ENCODE data around the gene RAB3A. TPM values are rescaled to one million over a fixed set of nuclear protein-coding genes. Genes with fewer than 3 reads are reported as not detected.

The RAB3A gene
- total and polyA plus RNA-seq, 9 of the 15 experiments (the other 6 are each of a cell fraction or from before 2014, with no cell fraction given), result 0.17 to 5.1 (median 0.90) TPM; not detected in 1

DNA sequence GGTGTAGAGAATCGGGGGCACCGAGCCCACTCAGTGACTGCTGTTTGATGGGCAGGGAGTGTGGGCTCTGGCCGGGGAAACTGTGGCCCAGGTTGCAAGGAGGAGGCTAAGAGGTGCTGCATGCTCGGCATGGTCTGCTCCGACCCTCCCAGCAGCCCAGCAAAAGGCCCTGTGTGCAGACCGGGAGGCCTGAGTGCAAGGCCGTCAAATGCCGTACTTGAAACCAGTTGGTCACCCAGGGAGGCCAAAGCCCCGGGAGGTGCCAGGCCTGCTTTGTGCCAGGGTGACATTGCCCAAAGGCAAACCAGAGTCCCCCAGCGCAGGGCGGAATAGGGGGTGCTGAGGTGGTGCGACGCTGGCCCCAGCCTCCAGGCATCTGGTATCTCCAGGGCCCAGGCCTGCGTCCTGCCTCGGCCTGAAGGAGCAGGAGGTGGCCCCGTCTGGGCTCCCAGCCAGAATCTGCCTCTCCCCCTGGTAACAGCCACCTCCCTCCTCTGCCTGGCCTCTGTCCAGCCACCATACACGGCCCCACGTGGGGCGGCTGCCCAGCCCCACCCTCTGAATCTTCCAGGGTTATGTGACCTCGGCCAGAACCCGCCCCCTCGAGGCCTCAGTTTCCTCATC is 46.9 kb downstream of the RAB3A start (continued):
- 0 out of 2 replicates have a peak, but pooled peaks have one; percentile 57 for TF ChIP-seq KAT7 (CRISPR knock-in tag; IDR thresholded peaks at IDR 0.05; ENCODE audit: borderline replicate concordance)
- TF ChIP-seq MEF2D (tag; conservative IDR thresholded peaks at IDR 0.05; ENCODE audit: low read depth), result no peak
- peak; percentile 68; the same call in 1 of the 2 replicates for TF ChIP-seq FOXP1 (CRISPR knock-in tag; IDR thresholded peaks at IDR 0.05)
- TF ChIP-seq, protein P1, sequence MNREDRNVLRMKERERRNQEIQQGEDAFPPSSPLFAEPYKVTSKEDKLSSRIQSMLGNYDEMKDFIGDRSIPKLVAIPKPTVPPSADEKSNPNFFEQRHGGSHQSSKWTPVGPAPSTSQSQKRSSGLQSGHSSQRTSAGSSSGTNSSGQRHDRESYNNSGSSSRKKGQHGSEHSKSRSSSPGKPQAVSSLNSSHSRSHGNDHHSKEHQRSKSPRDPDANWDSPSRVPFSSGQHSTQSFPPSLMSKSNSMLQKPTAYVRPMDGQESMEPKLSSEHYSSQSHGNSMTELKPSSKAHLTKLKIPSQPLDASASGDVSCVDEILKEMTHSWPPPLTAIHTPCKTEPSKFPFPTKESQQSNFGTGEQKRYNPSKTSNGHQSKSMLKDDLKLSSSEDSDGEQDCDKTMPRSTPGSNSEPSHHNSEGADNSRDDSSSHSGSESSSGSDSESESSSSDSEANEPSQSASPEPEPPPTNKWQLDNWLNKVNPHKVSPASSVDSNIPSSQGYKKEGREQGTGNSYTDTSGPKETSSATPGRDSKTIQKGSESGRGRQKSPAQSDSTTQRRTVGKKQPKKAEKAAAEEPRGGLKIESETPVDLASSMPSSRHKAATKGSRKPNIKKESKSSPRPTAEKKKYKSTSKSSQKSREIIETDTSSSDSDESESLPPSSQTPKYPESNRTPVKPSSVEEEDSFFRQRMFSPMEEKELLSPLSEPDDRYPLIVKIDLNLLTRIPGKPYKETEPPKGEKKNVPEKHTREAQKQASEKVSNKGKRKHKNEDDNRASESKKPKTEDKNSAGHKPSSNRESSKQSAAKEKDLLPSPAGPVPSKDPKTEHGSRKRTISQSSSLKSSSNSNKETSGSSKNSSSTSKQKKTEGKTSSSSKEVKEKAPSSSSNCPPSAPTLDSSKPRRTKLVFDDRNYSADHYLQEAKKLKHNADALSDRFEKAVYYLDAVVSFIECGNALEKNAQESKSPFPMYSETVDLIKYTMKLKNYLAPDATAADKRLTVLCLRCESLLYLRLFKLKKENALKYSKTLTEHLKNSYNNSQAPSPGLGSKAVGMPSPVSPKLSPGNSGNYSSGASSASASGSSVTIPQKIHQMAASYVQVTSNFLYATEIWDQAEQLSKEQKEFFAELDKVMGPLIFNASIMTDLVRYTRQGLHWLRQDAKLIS (CRISPR knock-in tag; IDR thresholded peaks at IDR 0.05), result 0 out of 2 replicates have a peak, but pooled peaks have one; percentile 48
- no peak; the same call in 1 of the 2 replicates for TF ChIP-seq ZNF143 (CRISPR knock-in tag; IDR thresholded peaks at IDR 0.05)
- TF ChIP-seq, protein P2, sequence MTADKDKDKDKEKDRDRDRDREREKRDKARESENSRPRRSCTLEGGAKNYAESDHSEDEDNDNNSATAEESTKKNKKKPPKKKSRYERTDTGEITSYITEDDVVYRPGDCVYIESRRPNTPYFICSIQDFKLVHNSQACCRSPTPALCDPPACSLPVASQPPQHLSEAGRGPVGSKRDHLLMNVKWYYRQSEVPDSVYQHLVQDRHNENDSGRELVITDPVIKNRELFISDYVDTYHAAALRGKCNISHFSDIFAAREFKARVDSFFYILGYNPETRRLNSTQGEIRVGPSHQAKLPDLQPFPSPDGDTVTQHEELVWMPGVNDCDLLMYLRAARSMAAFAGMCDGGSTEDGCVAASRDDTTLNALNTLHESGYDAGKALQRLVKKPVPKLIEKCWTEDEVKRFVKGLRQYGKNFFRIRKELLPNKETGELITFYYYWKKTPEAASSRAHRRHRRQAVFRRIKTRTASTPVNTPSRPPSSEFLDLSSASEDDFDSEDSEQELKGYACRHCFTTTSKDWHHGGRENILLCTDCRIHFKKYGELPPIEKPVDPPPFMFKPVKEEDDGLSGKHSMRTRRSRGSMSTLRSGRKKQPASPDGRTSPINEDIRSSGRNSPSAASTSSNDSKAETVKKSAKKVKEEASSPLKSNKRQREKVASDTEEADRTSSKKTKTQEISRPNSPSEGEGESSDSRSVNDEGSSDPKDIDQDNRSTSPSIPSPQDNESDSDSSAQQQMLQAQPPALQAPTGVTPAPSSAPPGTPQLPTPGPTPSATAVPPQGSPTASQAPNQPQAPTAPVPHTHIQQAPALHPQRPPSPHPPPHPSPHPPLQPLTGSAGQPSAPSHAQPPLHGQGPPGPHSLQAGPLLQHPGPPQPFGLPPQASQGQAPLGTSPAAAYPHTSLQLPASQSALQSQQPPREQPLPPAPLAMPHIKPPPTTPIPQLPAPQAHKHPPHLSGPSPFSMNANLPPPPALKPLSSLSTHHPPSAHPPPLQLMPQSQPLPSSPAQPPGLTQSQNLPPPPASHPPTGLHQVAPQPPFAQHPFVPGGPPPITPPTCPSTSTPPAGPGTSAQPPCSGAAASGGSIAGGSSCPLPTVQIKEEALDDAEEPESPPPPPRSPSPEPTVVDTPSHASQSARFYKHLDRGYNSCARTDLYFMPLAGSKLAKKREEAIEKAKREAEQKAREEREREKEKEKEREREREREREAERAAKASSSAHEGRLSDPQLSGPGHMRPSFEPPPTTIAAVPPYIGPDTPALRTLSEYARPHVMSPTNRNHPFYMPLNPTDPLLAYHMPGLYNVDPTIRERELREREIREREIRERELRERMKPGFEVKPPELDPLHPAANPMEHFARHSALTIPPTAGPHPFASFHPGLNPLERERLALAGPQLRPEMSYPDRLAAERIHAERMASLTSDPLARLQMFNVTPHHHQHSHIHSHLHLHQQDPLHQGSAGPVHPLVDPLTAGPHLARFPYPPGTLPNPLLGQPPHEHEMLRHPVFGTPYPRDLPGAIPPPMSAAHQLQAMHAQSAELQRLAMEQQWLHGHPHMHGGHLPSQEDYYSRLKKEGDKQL (CRISPR knock-in tag; IDR thresholded peaks at IDR 0.05; ENCODE audit: borderline replicate concordance), result 0 out of 2 replicates have a peak, but pooled peaks have one; percentile 75
- TF ChIP-seq, protein P3, sequence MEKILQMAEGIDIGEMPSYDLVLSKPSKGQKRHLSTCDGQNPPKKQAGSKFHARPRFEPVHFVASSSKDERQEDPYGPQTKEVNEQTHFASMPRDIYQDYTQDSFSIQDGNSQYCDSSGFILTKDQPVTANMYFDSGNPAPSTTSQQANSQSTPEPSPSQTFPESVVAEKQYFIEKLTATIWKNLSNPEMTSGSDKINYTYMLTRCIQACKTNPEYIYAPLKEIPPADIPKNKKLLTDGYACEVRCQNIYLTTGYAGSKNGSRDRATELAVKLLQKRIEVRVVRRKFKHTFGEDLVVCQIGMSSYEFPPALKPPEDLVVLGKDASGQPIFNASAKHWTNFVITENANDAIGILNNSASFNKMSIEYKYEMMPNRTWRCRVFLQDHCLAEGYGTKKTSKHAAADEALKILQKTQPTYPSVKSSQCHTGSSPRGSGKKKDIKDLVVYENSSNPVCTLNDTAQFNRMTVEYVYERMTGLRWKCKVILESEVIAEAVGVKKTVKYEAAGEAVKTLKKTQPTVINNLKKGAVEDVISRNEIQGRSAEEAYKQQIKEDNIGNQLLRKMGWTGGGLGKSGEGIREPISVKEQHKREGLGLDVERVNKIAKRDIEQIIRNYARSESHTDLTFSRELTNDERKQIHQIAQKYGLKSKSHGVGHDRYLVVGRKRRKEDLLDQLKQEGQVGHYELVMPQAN (IDR thresholded peaks at IDR 0.05; ENCODE audit: borderline replicate concordance), result peak; percentile 83; the same call in 1 of the 2 replicates
- TF ChIP-seq GATA2 (CRISPR knock-in tag; IDR thresholded peaks at IDR 0.05), result peak; percentile 78
- TF ChIP-seq CBFA2T3 (IDR thresholded peaks at IDR 0.05), result peak; percentile 89
- TF ChIP-seq RAD51 (IDR thresholded peaks at IDR 0.05; ENCODE audit: borderline replicate concordance, low read depth), result peak; percentile 83
- TF ChIP-seq CREB1 (IDR thresholded peaks at IDR 0.05), result no peak; the same call in 1 of the 2 replicates
- 0 out of 2 replicates have a peak, but pooled peaks have one; percentile 16 for TF ChIP-seq CREB1 (CRISPR knock-in tag; IDR thresholded peaks at IDR 0.05)
- no peak for TF ChIP-seq HMG20A (CRISPR knock-in tag; conservative IDR thresholded peaks at IDR 0.05)
- TF ChIP-seq NEUROD1 (IDR thresholded peaks at IDR 0.05; ENCODE audit: borderline replicate concordance, low read depth, low read length, partially characterized antibody), result peak; percentile 63
- no peak for TF ChIP-seq EHMT2 (IDR thresholded peaks at IDR 0.05)
- TF ChIP-seq NR1H2 (CRISPR knock-in tag; IDR thresholded peaks at IDR 0.05), result no peak
